ENCODE measurements around the gene ADAMTS17.

ADAMTS17 gene

DNA sequence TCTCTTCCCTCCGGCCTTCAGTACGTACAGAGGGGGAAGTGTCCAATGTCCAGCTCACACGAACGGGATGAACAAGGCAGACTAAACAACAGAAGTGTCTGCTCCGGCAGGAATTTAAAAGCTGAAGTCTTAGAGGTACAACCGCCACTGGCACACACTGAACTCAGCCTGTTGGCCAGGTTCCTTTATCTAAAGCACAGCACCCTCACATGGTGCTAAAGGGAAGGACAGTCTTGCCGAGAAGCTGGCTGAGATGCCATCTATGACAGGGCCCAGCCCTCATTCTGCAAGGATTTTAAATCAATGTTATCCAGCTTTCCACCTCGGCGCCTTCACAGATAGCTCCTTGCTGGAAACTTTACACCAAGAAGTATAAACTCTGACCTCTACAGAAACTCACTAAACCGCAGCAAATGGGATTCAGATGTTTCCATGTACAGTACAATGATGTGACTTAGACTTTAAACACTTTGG, 2.8 kb downstream of the ADAMTS17 start:
- DNase-seq (ENCODE audit: insufficient read length) (no peak), FAIRE-seq (no peak)
- TF ChIP-seq TAF1 (IDR thresholded peaks at IDR 0.05; ENCODE audit: borderline replicate concordance, low read depth, low read length) (no peak), POLR2A (IDR thresholded peaks at IDR 0.05; ENCODE audit: low read depth, low read length) (no peak), POLR2AphosphoS5 (IDR thresholded peaks at IDR 0.05; ENCODE audit: low read depth, low read length) (no peak)

DNA sequence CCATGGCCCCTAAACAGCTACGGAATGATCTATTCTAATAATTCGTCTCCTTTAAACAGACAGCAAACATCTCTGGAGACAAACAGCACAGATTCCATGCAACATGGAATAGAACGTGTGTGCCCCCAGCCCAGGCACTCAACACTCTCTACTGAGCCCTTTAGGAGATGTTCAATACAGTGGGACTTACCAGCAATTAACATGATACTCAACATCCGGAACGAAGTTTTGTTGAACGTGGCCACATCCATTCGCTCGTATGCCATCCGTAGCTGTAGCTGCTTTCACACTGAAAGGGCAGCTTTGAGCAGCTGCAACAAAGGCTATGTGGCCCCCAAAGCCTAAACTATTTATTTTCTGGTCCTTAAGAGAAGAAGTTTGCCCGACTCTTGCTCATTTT, 3.5 kb downstream of the ADAMTS17 start:
- TF ChIP-seq POLR2A (IDR thresholded peaks at IDR 0.05; ENCODE audit: low read depth, low read length) = no peak
- TF ChIP-seq TAF1 (IDR thresholded peaks at IDR 0.05; ENCODE audit: borderline replicate concordance, low read depth, low read length) = no peak
- no peak for TF ChIP-seq POLR2AphosphoS5 (IDR thresholded peaks at IDR 0.05; ENCODE audit: low read depth, low read length)
- DNase-seq (ENCODE audit: insufficient read length) = no peak
- no peak for FAIRE-seq

DNA sequence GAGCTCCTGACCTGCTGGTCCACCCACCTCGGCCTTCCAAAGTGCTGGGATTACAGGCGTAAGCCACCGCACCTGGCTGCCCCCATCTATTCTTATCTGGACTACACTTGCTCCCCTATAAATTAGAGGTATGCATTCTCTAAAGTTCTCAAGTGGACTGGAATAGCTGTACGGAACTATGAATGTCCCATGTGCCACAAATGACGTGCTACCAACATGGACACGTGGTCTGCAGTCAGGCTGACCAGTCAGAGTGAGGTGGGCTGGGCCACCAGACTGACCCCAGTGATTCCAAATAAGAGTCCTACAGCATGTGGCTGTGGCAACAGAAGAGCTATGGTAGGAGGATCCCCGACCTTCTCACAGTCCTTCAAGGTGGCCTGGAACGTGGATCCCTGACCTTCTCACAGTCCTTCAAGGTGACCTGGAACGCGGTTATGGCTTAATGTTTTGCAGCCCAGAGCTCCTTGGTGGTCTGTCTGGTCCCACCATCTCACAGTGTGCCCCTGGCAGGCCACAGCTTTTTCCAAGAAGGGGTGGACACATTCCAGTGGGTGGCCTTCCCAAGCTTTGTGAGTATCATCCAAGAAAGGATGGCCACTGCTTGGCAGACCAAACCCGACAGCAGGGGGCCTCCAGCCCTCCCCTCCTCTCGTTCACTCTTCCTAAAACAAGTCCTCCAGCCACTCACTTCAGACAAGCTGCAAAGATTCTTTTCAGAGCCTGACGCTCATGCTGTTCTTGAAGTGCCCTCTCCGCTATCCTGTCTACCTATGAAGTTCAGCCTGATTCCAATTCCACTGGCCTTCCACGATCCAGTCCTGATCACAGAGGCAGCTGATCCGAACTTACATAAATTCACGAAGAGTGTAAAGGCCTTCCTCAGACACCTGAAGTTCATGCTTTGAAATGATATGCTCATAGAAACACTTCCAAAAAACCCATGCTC, 4.4 kb downstream of the ADAMTS17 start:
- TF ChIP-seq POLR2AphosphoS5 (IDR thresholded peaks at IDR 0.05; ENCODE audit: low read depth, low read length) (no peak), POLR2A (IDR thresholded peaks at IDR 0.05; ENCODE audit: low read depth, low read length) (no peak), TAF1 (IDR thresholded peaks at IDR 0.05; ENCODE audit: borderline replicate concordance, low read depth, low read length) (no peak)
- FAIRE-seq (no peak), DNase-seq (ENCODE audit: insufficient read length) (no peak)

DNA sequence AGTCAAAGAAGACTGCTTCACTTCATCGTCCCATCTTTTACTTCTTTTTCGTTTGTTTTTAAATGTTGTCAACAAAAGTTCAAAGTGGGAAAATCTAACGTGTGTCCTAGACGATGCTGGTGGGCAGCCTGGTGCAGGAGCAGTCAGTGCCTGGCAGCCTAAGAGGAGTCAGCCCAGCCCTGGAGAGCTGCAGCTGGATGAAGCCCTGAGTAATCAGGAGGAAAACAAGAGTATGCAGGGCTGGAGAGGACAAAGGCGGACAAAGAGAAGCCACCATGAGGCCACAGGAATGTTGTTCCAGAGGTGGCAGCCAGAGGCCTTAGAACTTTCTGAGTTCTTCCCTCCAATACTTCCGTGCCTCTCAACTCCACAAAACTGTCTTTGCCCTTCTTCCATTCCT, 5.7 kb downstream of the ADAMTS17 start:
- TF ChIP-seq TAF1 (IDR thresholded peaks at IDR 0.05; ENCODE audit: borderline replicate concordance, low read depth, low read length) = no peak
- no peak for TF ChIP-seq POLR2A (IDR thresholded peaks at IDR 0.05; ENCODE audit: low read depth, low read length)
- no peak for TF ChIP-seq POLR2AphosphoS5 (IDR thresholded peaks at IDR 0.05; ENCODE audit: low read depth, low read length)
- no peak for FAIRE-seq
- no peak for DNase-seq (ENCODE audit: insufficient read length)

DNA sequence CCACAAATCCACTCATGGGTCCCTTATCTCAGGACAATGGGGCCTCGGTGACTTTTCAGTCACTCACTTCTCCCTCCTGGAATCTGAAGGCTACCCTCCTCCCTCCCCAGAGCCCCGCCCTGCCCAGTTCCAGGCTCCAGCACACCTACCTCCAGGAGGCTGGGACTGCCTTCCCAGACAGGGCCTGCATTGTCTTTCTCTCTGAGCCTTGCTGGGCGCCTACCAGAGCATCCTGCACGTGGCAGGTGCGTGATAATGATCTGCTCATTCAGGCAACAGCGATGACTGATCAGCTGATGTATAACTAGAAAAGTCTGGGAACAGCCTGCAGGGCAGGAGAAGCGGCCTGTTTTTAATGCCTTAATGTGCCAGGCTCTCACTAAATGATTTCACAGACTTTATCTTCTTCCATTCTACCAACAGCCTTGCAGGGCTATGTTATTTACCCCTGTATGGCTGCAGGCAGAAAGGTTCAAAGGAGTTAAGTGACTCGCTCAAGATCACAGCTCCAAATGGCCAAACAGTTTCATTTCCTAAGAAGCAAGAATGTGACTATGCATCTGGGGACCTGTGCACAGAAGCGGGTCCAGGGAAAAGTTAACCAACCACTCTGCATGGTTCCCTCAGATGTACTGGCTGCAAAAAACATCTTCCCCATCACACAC, 6.3 kb downstream of the ADAMTS17 start:
- TF ChIP-seq POLR2A (IDR thresholded peaks at IDR 0.05; ENCODE audit: low read depth, low read length) (no peak), TAF1 (IDR thresholded peaks at IDR 0.05; ENCODE audit: borderline replicate concordance, low read depth, low read length) (no peak), POLR2AphosphoS5 (IDR thresholded peaks at IDR 0.05; ENCODE audit: low read depth, low read length) (no peak)
- DNase-seq (ENCODE audit: insufficient read length) (no peak), FAIRE-seq (no peak)

DNA sequence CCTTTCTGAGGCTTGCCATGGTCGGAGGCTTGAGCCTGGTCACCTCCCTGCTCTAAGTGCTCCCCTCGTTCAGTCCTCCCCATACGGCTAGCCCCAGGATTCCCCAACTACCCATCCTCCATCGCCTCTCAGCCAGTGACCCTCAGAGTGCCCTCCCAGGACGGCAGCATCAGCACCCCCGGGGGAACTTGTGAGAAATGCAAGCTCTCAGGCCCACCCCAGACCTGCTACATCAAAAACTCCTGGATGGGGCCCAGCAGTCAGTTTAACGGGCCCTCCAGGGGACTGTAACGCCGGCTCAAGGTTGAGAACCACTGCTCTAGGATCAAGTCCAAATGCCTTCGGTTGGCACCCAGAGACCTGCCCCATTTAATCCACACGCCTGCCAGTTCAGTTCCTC, 6.9 kb downstream of the ADAMTS17 start:
- TF ChIP-seq TAF1 (IDR thresholded peaks at IDR 0.05; ENCODE audit: borderline replicate concordance, low read depth, low read length) = no peak
- TF ChIP-seq POLR2A (IDR thresholded peaks at IDR 0.05; ENCODE audit: low read depth, low read length) = no peak
- TF ChIP-seq POLR2AphosphoS5 (IDR thresholded peaks at IDR 0.05; ENCODE audit: low read depth, low read length) = no peak
- FAIRE-seq (no peak), DNase-seq (ENCODE audit: insufficient read length) (no peak)

DNA sequence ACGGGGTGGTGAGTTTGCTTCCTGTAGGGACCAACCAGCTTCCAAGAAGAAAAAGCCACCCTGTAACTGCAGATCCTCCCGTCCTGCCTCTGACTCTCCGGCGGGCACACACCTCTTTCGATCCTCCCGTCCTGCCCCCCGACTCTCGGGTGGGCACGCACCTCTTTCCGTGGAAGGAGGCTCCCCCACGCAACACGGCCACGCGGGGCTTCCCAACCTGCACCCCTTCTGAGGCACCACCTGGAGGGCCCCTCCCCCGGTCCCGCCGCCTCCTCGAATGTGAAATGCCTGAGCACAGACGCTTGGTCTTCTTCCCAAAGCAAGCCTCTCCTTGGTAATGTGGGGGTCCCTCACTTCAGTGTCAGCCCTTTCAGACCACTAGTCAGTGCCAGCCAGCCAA, 7.3 kb downstream of the ADAMTS17 start:
- TF ChIP-seq TAF1 (IDR thresholded peaks at IDR 0.05; ENCODE audit: borderline replicate concordance, low read depth, low read length) = no peak
- no peak for TF ChIP-seq POLR2A (IDR thresholded peaks at IDR 0.05; ENCODE audit: low read depth, low read length)
- no peak for TF ChIP-seq POLR2AphosphoS5 (IDR thresholded peaks at IDR 0.05; ENCODE audit: low read depth, low read length)
- DNase-seq (ENCODE audit: insufficient read length) (no peak), FAIRE-seq (no peak)

DNA sequence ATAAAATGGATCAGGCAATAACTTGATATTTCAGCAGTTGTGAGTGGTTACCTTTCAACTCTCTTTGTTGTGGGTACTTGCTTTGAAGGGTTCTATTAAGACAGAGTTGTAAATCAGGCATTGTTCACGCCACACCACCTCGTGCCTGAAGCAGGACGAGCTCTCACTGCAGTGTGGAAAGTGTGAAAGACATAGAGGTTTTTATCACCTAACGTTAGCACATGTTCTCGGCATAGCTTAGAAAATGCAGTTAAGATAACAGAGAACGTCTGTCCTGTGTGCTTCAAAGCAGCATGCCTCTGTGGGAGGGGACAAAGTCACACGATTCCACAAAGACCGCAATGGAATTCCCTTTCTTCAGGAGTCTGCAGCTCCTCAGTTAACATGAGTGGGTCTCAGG, 7.8 kb downstream of the ADAMTS17 start:
- FAIRE-seq = no peak
- TF ChIP-seq POLR2A (IDR thresholded peaks at IDR 0.05; ENCODE audit: low read depth, low read length) = no peak
- no peak for DNase-seq (ENCODE audit: insufficient read length)

DNA sequence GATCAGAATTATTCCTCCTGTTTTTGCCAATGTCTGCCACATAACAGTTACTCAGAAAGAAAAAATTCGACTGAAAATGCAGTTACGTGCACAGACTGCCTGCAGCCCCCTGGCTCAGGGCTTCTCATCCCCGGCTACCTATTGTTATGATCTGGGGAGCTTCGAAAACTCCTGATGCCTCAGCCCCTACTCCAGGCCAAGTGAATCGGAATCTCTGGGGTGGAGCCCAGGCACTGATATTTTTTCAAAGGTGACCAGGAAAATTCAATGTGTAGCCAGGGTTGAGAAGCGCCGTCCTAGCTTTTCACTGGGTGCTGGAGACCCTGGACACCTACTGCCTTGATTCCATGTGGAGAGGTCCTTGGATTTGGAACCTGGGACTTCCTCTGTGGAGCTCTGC, 8.5 kb downstream of the ADAMTS17 start:
- TF ChIP-seq POLR2A (IDR thresholded peaks at IDR 0.05; ENCODE audit: low read depth, low read length) = no peak
- TF ChIP-seq POLR2AphosphoS5 (IDR thresholded peaks at IDR 0.05; ENCODE audit: low read depth, low read length) = no peak
- no peak for TF ChIP-seq TAF1 (IDR thresholded peaks at IDR 0.05; ENCODE audit: borderline replicate concordance, low read depth, low read length)
- DNase-seq (ENCODE audit: insufficient read length) (no peak), FAIRE-seq (no peak)

DNA sequence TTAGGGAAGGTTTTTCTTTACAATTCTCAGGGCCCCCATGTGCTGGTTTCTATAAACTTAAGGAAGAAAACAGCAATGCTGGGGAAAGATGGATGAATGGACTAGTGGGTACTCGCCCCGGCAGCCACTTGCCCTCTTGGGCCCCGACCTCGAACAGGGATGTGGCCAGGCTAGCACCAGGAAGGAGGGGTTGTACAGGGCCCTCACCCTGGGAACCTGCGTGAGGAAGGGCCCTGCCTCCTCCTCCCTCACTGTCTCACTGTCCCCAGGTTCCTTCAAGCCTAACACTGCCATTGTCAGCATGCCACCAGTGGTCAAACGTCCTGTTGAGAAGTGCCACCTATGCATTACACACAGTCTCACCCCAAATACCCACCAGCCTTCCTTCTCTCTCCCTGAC, 9.1 kb downstream of the ADAMTS17 start:
- FAIRE-seq (no peak), DNase-seq (ENCODE audit: insufficient read length) (no peak)
- no peak for TF ChIP-seq POLR2AphosphoS5 (IDR thresholded peaks at IDR 0.05; ENCODE audit: low read depth, low read length)

DNA sequence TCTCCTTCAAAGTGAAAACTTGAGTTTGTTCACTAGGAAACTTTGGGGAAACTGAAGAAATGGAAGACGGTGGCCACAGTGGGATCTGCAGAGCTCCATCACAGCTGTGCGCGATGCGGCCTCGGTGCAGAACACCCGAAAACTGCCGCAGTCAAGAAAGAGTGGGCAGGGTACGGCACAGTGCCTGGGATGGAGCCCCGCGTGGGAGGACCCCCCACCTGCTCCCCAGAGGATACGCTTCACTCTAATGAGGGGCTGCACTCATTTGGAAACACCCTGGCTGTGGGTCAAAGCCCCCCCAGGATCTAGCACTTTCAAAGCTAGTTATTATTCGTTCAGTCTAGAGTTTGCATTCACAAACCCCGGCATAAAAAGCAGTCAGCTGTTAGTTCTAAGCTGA, 9.5 kb downstream of the ADAMTS17 start:
- DNase-seq (ENCODE audit: insufficient read length) = no peak
- FAIRE-seq = no peak
- no peak for TF ChIP-seq TAF1 (IDR thresholded peaks at IDR 0.05; ENCODE audit: borderline replicate concordance, low read depth, low read length)
- TF ChIP-seq POLR2AphosphoS5 (IDR thresholded peaks at IDR 0.05; ENCODE audit: low read depth, low read length) = no peak
- no peak for TF ChIP-seq POLR2A (IDR thresholded peaks at IDR 0.05; ENCODE audit: low read depth, low read length)

DNA sequence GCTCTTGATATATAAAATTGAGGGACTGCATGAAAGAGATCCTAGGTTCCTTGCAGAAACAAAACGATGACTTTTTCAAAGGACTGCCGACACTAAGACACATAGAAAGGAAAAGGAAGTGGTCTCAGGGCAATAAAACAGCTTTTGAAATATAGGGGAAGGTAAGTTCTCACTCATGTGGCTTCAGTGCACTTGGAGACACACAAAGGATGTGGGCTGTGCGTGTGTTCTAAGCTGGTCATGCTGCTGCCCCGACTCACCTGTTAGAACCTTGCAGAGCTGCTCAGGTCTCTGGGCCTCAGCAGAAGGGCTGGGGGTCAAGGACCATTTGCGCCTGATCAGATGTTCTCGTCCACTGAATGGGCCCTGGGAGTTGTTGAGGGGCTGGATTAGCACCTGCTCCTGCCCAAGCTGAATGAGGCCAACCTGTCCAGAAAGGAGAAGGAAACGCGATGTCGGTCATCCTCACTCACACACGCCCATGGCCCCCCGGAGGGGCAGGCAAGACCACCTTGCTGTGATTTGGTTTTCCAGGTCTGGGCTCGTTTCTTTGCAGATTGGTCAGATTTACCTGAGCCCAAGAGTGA, 11.1 kb downstream of the ADAMTS17 start:
- no peak for DNase-seq (ENCODE audit: insufficient read length)
- TF ChIP-seq POLR2AphosphoS5 (IDR thresholded peaks at IDR 0.05; ENCODE audit: low read depth, low read length) = no peak
- no peak for FAIRE-seq
